Stimulated activated CD8-positive, alpha-beta memory T cell treated with anti-CD3 and anti-CD28 coated beads, Interleukin-15, amount 100 ng/mL, for 24 hours (primary cell): ENCODE measurements around the gene TRIP12.
"Not testable (repeated sequence)": the region's sequence is repeated elsewhere in the genome, so short reads cannot be mapped to it uniquely, and the experiment has no call there.

Source experiments
- DNase-seq: peaks from one replicate; pipeline ENCODE4 v3.0.0-alpha.2; 2020; ENCODE audit warnings: low read depth

TRIP12 gene

DNA sequence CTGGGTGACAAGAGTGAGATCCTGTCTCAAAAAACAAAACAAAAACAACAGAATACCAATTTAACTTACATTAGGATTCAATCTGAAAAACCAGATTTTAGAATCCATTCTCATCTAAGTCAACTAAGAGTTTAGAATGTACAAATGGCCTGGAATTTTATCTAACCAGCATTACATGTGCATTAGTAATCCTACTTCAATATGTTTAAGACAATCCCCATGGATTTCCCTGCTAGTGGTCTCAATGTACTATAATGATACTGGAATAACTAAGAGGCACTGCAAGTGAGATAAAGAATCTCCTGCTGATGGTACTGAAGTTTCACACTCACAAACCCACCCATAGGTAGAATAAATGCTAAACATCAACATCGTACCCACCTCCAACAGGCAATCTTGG is 153.6 kb downstream of the TRIP12 start:
- no peak for DNase-seq

DNA sequence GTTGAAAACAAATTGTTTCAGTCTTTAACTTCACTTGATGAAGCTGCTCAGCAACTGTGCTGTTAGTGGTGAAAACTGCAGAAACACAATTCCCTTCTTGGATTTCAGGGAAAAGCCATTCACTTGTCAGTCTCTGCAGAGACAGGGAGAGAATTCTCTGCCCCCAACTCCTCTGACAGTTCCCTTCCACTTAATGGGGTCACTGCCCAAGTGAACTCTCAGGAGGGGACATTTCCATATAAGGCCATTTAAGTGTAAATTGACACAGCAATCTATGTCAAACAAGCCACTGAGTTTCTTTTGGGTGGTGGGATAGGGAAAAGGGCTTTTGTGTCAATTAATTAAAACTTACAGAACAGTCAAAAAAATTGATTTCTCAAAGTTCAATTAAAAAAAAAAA is 156.1 kb downstream of the TRIP12 start:
- DNase-seq, result no peak

DNA sequence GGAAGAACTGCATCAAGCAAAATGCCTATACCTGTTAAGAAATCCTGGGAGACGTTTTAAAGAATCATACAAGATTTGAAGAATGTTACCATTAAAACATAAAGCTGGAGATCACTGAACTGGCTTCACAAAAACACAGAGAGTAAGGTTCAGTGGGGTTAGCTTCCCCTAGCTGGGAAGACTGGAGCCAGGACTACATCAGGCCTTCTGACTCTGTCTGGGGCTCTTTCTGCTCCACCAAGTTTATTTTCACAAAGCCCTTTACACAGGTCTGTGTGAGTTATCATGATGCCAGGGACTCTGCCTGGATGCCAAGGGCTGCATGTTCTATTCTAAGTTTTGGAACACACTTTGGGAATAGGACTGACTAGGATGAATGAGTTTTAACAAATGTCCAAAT is 160.1 kb downstream of the TRIP12 start:
- DNase-seq, result no peak

DNA sequence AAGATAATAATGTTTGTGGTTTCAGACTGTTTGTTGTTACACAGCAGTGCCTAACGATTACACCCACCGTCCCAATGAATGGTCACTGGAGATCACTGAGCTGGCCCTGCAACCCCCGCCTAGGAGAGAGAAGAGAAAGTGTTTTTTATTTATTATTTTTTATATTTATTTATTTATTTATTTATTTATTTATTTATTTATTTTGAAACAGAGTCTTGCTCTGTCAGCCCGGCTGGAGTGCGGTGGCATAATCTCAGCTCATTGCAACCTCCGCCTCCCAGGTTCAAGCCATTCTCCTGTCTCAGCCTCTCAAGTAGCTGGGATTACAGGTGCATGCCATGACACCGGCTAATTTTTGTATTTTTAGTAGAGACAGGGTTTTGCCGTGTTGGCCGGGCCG is 164.3 kb downstream of the TRIP12 start:
- not testable (repeated sequence) for DNase-seq

DNA sequence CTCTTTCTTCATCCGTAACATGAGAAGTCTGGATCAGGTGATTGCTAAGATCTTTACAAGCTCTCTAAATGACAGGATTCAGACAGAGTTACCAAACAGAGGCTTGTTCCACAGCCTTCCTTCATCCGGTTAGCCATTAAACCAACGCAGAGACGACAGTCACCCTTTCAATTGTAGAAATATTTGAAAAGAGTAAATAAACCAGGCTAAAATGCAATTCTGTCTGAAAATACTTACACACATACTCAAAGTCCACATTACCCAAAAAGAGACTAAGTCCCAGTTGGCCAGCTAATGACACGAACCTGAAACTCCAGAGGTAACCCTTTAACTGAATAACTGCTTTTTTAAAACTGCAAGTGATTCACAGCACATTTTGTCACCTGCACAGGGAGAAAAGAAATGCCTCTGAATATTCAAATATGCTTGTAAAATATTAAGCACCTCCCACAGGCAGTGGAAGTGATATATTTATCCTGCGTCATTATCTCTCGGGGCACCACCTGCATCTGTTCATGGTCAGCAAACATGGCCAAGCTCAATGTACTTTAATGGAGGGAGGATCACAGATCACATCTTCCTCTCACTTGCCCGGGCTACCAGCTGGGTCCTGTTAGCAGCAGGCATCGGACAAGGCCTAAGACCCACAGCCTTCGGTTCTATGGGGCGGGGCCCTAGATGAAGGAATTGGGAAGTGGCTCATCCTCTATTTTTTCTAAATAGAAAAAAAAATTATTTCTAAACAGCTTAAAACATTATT is 168.7 kb downstream of the TRIP12 start:
- no peak for DNase-seq

DNA sequence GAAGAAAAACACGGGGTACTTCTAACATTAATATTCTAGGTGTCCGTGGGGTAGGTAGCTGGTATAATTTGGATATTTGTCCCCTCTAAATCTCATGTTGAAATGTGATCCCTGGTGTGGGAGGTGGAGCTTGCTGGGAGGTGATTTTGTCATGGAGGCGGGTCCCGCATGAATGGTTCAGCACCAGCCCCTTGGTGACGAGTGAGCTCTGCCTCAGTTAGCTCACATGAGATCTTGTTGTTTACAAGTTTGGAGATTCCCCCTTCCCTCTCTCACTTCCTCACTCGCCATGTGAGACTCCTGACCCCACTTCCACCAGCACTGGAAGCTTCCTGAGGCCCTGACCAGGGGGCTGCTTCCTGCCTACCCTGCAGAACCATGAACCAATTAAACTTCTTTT is 172.0 kb downstream of the TRIP12 start:
- DNase-seq, result no peak

DNA sequence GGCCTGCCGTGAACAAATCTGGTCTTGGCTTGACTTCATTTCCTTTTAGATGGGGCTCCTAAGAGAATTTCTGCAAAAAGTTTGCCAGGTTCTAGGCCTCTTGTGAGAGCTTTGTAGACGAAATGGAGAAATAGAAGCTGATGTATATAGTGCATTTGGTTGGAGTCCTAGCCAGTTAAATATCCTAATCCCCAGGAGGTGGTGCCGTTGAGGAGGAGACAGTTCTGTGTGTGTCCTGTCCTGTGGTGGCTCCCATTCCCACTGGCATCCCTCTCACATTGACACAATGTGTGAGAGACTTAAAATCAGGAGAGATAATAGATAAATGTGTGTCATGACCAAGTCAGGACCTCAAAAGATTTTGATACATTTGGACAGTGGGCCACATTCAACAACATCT is 172.9 kb downstream of the TRIP12 start:
- DNase-seq, result no peak

DNA sequence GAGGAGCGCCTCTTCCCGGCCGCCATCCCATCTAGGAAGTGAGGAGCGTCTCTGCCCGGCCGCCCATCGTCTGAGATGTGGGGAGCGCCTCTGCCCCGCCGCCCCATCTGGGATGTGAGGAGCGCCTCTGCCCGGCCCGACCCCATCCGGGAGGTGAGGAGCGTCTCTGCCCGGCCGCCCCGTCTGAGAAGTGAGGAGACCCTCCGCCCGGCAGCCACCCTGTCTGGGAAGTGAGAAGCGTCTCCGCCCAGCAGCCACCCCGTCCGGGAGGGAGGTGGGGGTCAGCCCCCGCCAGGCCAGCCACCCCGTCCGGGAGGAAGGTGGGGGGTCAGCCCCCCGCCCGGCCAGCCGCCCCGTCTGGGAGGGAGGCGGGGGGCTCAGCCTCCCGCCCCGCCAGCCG is 179.1 kb downstream of the TRIP12 start:
- not testable (repeated sequence) for DNase-seq

DNA sequence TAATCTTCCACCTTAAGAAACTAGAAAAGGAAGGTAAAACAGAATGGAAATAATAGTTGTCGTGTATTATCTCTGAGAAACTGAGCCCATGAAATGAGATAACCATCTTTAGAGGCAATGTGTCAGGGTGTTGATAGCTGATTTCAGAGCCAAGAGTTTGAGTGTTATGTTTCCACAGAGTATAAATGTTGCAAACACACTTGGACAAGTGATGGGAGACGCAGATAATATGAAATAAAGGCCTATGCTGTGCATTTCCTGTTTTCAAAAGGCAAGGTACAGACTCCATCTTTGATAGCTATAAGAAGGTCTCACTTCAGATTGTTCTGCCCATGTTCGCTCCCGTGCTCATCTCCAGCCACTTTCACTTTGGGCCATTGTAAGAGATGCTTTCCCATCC is 181.5 kb downstream of the TRIP12 start:
- DNase-seq, result no peak

DNA sequence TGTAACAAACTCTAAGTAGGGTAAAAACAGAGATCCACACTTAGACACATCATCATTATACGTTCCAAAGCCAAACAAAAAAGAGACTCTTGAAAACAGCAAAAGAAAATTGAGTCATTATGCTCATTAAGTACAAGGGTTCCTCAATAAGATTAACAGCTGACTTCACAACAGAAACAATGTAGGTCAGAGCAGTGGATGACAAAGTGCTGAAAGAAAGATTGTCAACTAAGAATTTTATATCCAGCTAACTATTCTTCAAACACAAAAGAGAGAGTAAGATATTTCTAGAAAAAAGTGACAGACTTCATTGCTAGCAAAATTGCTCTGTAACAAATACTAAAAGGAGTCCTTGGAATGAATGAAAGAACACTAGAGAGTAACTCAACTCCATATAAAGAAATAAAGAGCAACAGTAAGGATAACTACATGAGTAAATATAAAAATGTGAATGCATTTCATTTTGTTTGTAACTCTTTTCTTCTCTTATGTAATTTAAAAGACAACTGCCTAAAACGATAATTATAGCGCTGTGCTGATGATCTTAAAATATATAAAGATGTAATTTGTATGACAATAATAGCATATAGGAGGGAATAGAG is 183.7 kb downstream of the TRIP12 start:
- no peak for DNase-seq

DNA sequence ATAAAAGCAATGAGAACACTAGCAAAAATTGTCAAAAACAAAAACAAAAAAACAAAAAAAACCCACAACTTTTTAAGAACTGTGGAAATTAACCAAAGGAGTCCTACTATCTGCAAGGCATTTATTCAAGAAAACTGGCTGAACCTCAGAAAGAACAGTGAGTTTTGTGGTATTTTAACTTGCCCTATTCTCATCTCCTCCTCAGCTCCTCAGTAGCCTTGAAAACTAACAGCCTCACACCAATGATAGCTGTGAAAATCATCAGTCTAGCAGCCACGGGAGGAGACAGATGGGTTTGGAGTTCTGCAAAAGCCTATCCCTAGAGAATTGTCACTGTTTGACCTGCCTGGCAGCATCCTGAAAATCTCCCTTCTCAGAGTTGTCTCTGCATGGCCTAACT is 187.4 kb downstream of the TRIP12 start:
- no peak for DNase-seq

DNA sequence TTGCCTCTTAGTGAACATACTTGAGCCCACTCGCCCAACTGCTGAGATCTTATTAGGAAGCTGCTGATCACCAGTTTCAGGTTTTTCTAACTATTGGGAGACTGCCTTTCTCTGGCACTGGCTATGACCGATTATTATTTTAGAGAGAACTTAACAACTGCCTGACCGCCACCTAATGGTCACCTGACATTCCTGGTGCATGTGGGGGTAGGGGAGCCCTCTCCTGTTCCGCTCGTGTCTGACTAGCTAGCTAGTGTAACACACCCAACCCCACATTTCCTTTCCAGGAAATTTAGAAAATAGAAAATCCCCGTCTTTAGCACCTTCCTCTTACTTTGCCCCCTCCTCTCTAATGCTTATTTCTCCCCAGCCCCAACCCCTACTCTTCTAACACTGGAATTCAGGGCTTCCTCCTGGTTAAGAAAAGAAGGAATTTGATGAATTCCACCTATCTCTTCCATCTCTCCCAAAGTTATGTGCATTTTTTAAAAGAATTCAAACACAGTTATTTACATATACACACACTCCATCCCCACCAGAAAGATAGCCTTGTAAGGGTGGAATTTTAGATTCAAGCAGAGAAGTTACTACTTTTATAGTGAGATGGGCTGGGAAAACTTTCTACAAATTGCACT is 188.1 kb downstream of the TRIP12 start:
- no peak for DNase-seq

DNA sequence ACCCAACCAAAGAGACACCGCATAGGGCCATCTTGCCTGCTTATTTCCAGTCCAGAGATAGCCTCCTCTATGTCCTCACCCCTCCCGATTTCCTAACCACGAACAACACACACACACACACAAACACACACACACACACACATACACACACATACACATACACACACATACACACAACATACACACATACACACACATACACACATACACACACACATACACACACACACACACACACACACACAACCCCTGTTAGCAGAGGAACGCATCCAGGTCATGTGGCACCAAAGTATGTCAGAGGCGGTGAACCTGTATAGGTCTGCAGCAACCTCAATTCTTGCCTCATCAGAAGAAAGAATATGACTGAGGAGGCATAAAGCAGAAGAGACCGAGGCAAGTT is 188.9 kb downstream of the TRIP12 start:
- DNase-seq, result no peak

DNA sequence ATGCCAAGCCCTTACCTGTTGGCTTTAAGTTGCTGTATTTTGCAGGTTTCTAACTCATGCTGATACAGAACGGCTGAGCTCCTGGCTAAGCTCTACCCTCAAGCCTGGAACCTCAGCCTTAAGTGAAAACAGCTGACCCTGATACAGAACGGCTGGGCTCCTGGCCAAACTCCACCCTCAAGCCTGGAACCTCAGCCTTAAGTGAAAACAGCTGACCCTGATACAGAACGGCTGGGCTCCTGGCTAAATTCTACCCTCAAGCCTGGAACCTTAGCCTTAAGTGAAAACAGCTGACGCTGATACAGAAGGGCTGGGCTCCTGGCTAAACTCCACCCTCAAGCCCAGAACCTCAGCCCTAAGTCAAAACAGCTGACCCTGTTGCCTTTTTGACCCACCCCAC is 189.9 kb downstream of the TRIP12 start:
- DNase-seq, result no peak

DNA sequence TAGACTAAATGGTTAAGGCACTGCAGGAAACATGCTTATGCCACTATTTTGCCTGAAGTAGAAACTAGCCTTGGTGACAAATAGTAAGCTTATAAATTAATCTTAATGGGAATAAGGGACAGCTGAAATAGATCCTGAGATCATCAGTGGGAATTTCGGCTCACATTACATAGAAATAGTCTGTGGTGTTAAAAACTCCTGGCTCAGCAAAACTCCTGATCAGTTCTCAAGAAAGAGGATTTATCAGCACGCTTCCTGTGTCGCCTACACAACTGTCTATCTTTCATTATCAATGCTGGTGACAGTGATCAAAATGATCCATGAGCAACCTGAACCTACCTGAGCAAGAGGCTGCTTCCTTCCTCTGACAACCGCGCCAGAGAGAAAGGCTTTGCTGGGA is 190.4 kb downstream of the TRIP12 start:
- no peak for DNase-seq

DNA sequence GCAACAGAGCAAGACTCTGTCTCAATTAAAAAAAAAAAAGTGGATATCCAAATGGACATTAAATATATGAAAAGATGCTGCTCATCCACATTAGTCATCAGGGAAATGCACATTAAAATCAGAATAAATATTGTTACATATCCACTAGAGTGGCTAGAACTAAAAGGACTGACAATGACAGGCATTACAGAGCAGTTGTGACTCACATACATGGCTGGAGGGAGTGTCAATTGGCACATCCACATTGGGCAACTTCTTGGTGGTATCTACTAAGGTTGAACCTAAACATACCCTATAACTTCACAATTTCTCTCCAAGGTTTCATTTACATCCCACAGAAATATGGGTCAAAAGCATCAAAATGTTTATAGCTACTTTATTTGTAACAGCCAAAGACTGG is 193.4 kb downstream of the TRIP12 start:
- no peak for DNase-seq

DNA sequence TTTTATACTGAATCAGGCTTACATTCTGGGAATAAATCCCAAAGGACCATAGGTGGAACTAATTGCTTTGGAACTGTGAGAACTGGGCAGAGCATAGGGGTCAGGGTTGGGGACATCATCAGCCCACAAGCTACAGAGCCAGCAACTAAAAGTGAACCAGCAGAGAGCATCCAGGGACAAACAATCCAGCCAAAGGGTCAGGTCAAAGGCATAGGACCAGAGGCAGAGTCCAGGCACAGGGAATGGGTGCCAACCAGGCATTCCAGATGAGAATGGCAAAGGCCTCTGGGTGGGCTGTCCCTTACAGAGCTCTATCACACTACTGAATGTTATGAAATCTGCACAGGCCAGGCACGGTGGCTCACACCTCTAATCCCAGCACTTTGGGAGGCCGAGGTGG is 195.2 kb downstream of the TRIP12 start:
- no peak for DNase-seq

DNA sequence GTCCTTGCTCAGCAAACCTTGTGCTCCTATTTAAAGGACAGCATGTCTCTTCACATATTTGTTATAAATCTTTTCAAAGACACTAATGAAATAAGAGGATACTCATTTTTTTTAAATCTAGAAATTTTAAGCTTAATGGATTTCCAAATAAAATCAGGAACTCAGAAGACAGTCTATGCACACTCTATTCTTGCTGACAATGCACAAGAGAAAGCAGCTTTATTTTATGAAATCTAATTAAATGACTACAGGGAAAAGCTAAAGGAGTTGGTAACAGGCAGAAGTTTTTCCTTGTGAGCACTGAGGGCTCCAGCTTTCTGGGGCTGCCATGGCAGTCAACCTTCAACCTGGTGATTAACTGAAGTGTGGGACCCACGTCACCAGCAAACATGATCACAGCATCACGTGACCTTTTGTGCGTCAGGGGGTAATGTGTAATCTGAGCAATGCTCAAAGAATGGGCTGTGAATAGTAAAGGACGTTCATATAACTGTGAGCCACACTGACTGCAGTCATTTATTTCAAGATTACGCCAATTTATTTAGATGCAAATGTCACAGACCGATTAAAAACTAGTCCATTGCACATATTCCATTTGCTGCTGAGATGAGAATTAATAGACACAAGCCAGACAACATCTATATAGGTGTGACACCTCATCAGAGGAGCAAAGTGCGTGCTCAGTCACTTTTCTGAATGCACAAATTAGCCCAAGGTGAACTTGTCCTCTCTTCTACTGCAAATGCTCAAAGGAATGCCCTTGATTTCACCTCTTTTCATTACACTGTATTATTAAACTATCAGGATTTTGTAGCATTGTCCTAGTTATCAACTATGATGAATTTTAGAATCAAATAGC is 195.9 kb downstream of the TRIP12 start:
- no peak for DNase-seq

DNA sequence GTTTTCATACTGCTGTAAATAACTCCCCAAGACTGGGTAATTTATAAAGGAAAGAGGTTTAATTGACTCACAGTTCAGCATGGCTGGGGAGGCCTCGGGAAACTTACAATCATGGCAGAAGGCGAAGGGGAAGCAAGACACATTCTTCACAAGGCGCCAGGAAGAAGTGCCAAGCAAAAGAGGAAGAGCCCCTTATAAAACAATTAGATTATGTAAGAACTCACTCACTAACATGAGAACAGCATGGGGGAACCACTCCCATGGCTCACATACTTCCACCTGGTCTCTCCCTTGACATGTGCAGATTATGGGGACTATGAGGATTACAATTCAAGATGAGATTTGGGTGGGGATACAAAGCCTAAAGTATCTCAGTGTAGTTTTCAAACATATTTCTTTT is 198.6 kb downstream of the TRIP12 start:
- not testable (repeated sequence) for DNase-seq

DNA sequence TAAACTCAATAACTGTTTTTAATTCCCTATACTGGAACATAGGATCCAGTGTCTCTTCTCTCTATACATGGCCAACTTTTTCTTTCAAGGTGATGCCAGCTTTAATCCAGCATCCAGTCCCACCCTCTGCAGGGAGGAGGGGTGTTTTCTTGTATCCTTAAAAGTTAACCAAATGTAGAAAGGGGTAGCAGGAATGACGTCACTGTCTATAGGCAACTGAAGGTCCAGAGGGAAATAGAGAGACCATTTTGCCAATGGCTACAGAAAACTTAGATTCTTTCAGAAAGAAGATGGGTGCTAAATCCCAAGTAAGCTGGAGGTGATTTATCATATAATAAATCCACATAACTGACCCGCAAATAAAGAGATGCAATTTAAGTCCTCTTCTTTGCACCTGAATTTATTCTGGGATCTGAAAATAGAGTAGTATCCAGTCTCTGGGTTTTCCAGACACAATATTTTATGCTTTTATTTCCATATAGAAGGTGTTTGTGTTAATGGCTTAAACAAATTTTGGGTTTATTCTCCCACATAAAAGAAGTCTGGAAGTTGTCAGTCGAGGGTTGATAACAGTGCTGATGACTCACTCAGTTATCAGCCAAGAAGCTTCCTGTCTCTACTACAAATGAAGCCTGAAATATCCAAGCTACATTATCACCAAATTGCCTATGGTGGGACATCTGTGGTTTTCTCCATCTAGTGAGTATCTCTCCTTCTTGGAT is 201.7 kb downstream of the TRIP12 start:
- DNase-seq, result no peak

DNA sequence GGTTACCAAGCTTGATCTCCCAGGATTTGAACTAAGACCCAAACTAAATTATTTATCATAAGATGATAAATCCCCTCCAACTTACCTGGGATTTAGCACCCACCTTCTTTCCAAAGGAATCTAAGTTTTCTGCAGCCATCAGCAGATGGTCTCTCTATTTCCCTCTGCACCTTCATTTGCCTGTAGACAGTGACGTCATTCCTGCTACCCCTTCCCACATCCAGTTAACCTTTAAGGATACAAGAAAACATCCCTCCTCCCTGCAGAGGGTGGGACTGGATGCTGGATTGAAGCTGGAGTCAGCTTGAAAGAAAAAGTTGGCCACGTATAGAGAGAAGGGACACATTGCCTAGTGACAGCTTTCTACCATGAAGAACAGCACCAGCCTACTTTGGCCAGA is 203.8 kb downstream of the TRIP12 start:
- no peak for DNase-seq

DNA sequence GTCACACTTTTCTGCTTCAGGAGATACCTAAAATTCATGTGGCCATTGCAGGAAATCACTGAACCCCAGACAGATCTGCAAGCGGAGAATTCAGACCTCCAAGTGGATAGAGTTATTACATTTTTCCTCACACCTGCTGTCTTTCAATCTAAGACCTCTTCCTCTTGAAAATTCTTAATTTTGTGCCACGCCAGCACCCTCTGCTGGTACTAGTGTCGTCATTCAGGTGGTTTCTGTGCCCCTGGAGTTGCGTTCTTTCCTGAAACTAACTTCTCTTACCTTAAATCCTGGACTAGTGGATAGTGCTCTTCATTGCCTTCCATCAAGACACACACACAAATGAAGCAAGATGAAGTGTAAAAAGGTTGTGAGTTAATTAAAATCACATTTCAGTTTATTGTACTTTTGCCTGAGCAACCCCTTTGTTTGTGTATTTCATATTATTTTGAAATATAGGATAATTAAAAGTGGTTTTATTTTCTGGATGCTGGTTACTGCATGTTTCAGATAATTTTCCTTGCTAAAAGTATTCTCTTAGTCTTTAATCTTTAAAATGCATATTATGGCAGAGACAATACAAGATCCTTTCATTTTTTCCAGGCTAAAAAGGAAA is 205.8 kb downstream of the TRIP12 start:
- no peak for DNase-seq
